ENCODE results near the gene TMEM45A.

DNA sequence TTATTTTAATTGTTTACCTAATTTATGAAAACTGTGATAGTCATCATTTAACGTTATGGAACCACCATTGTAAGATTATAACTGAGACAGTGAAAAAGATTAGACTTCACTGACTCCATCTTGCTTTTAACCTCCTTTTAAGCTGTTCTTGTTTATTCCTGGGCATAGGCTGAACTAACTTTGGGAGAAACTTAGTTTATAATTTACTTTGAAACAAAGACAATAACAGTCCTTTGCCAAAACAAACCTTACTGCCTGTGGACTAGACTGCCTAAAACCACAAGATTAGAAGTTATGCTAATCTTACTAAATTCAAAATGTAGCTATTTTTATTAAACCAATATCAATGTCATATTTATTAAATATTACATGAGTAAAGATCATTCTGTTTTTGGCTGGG lies 44.3 kb upstream of the TMEM45A start:
- TF ChIP-seq, protein P1, sequence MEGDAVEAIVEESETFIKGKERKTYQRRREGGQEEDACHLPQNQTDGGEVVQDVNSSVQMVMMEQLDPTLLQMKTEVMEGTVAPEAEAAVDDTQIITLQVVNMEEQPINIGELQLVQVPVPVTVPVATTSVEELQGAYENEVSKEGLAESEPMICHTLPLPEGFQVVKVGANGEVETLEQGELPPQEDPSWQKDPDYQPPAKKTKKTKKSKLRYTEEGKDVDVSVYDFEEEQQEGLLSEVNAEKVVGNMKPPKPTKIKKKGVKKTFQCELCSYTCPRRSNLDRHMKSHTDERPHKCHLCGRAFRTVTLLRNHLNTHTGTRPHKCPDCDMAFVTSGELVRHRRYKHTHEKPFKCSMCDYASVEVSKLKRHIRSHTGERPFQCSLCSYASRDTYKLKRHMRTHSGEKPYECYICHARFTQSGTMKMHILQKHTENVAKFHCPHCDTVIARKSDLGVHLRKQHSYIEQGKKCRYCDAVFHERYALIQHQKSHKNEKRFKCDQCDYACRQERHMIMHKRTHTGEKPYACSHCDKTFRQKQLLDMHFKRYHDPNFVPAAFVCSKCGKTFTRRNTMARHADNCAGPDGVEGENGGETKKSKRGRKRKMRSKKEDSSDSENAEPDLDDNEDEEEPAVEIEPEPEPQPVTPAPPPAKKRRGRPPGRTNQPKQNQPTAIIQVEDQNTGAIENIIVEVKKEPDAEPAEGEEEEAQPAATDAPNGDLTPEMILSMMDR (IDR thresholded peaks at IDR 0.05): no peak
- no peak for TF ChIP-seq POLR2A (IDR thresholded peaks at IDR 0.05)
